G401 (cell line): ENCODE measurements around the gene BBLN. TPM values are rescaled to one million over a fixed set of nuclear protein-coding genes. Genes with fewer than 3 reads are reported as not detected.
"Not testable (repeated sequence)": the region's sequence is repeated elsewhere in the genome, so short reads cannot be mapped to it uniquely, and the experiment has no call there.

Source experiments
- DNase-seq: peaks from one replicate; pipeline ENCODE4 v3.0.0-alpha.2; 2015; ENCODE audit warnings: low spot score
- in situ Hi-C: cut with HindIII; loops from 2 replicates; pipeline ENCODE4 v1.10.0; 2016; ENCODE audit warnings: low sequenced_read_pairs, mixed read lengths
- total RNA-seq: library from RNA; depleted of rRNA; stranded (reverse); fragments of >200 nt; shearing (Covaris generic); gene quantifications from 2 replicates; pipeline ENCODE4 v1.2.3, GENCODE V29; 2014; rRNA removed

BBLN gene
- 121 and 125 TPM in 2 replicates for total RNA-seq

GRCh38 chr9:128159784-128160602 is at the start of gene BBLN:
Gene BBLN, plus strand, starts transcription at chr9:128160265. Its CDS starts 143 bp downstream, at chr9:128160408.
- in situ Hi-C loops = no loop called here
- peak; percentile 95 for DNase-seq

- in situ Hi-C loops, DNase-seq: not testable (repeated sequence)
Measured at GRCh38 chr9:128111726-128112125, 48.3 kb upstream of the BBLN start.

GRCh38 chr9:128113526-128114325 is 46.3 kb upstream of the BBLN start:
- in situ Hi-C loops = no loop called here
- no peak for DNase-seq

DNA sequence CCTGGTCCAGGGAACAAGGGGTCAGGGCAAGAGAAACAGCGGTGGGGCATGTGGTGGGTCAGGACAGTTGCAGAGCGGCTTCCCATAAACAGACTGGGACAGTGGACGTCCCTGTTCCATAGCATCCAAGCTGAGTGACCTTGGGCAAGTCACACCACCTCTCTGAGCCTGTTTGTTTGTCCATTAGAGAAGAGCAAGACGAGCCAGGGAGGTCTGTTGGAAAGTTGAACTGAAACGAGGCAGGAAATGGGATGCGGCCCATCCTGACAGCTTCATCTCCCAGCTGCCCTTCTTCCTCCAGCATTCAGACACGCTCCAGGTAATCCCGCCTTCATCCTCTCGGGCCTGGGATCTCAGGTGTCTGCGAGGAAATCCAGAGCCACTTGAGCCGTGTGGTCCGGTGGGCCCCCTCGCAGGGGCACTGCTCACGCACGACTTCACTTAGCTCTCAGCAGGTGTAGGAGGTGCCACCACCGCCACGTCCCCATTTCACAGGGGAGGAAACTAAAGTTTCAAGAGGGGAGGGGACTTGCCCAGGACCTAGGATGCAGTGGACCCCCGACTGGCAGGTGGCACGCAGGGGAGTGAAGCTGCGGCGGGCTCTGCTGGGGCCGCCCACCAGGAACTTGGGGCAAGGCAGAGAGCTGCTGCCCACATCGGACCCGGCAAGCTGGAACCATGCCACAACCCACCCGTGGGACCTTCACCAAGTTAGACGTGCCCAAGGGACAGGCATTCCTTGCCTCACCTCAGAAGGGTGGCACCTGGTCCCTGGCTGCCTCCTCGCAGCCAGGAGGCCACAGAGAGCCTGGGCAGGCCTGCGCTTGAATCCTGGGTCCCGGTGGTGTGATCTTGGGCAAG is 45.5 kb upstream of the BBLN start:
- no peak for DNase-seq
- in situ Hi-C loops = no loop called here

DNA sequence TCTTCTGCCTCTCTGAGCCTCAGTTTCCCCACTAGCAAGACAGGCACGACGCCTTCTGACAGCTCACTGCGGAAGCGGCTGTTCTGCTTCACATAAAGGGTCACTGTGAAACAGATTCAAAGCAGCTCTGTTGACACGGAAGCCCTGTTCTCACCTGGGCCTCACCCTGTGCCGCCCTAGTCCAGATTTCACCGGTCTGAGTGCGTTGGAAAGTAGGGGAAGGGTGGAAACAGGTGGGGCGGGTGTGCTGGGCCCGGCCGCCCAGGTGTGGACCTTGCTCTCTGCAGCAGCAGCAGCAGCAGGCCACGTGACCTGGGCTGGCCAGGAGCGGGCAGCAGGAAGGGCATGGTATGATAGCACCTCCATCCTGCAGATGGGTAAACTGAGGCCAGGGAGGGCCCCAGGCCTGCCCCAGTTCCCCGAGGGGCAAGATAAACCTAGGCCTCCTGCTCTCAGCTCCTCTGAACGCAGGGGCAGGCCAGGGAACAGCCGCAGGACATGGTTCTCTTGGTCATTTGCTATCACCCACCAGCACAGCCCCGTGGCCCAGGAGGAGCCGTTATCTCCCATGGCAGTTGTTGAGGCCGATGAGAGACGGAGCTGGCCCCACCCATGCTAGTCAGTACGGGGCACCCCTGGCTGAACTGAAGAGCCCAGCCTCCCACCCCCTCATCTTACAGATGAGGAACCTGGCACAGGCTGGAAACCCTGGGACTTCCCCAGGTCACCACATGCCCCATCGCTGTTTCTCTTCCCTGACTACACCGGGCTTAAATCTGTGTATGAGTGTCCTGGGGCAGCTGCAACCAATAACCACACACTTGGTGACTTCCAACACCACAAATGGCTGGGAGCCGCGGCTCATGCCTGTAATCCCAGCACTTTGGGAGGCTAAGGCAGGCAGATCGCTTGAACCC is 44.6 kb upstream of the BBLN start:
- in situ Hi-C loops = no loop called here
- no peak for DNase-seq

- in situ Hi-C loops = no loop called here
- no peak for DNase-seq
Measured at GRCh38 chr9:128116104-128117083, 43.7 kb upstream of the BBLN start.

DNA sequence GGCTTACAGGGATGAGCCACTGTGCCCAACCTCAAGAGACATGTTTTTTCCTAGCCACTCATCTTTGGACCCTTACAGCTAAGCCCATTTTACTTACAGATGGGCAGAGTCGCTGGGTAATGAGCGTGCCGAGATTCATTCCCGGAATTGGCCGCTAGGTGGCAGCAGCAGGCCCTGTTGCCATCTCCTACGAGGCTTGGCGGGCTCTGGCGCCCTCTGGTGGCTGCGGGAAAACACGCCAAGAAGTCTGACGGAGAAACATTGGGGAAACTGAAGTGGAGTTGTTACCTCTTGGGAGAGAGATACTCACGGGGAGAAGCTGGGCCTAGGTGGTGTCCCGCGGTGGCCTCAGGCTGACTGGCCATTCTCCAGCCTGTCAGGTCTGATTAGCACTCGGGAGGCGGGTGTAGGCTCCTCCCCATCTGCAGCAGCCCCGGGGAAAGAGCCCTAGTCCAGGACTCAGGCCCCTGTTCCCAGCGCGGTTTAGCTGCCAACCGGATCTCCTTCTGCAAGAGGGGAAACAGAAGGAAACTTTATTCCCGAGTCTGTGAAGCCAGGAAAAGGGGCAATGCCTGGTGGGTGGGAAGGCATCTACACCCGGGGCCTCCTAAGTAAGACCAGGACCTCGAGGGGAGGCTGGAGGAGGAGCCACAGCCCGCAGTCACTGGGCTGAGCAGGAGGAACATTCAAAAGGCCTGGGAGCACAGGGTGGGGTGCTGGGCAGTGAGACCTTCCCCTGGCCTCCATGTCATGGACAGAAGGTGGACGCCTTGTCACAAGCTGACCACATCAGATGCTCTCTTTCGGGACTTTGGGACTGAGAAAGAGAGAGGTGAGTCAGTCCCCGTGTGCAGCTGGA is 42.2 kb upstream of the BBLN start:
- DNase-seq = peak; percentile 92
- in situ Hi-C loops = no loop called here

- in situ Hi-C loops = no loop called here
- DNase-seq = no peak
Measured at GRCh38 chr9:128118472-128118857, 41.6 kb upstream of the BBLN start.

DNA sequence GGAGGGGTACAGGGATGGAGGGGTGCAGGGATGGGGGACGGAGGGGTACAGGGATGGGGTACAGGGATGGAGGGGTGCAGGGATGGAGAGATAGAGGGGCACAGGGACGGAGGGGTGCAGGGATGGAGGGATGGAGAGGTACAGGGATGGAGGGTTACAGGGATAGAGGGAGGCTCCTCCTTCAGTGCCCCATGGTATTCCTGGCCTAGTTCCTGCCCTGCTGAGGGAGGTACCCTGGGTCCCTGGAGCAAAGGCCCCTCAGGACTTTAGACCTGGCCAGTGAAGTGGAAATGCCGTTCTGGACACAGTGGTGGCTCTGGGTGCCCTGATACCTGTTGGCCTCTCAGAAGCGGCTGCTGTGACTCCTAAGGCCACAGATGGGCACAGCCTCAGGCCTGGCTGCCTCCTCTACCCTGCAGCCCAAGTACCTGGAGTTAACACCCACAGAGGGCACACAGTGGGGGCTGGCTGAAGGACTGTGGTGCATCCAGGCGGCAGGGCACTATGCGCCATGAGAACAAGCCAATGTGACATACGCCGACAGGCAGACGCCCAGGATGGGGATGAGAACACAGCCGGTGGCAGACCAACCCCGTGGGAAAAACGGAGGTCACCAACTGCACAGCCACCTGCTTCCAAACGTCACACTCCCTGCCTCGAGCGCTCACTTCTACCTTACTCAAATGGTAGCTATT is 40.9 kb upstream of the BBLN start:
- peak; percentile 35 for DNase-seq
- in situ Hi-C loops = no loop called here

- DNase-seq = no peak
- in situ Hi-C loops = no loop called here
Measured at GRCh38 chr9:128120061-128120740, 39.9 kb upstream of the BBLN start.

- DNase-seq = no peak
- in situ Hi-C loops = no loop called here
Measured at GRCh38 chr9:128120741-128121465, 39.2 kb upstream of the BBLN start.

GRCh38 chr9:128121466-128121810 is 38.6 kb upstream of the BBLN start:
- in situ Hi-C loops = no loop called here
- no peak for DNase-seq

DNA sequence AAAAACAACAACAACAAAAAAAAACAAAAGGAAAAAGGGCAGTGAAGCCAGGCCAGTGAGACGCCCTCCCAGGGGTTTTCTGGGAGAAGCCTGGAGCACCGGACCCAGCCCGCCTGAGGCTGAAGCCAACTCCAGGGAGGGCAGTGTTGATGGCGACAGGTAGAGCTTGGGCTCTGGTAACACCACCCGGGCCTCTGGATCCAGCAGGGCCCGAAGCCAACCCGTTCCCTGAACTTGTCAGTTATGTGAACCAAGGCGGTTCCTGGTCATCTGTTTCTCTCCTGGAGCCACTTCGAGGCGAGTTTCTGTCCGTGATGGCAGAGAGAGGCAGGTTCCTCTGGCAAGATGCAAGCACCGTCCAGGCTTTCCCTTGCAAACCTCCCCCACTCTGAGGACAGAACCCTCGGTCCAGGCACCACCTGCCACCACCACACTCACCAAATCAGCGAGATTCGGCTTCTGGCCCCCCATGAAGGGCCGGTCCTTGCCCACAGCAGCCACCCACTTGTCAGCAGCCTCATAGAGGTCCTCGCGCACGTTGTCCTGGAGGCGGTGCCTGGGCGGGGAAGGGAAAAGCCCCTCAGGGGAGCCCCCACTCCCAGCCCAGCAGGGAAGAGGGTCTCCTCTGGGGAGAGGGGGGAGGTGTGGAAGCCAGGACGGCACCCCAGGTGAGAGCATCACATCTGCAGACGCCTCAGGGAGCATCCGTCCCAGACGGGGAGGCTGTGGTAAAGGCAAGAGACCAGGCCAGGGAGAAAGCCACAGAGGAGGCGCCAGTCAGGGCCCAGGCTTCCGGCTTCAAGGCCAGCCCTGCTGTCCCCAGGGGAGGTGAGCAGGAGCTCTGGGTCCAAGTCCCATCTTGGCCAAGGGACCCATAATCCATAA is 37.9 kb upstream of the BBLN start:
- in situ Hi-C loops = no loop called here
- no peak for DNase-seq

GRCh38 chr9:128122809-128123175 is 37.3 kb upstream of the BBLN start:
- no peak for DNase-seq
- in situ Hi-C loops = no loop called here
